HAP-1 (cell line): ENCODE results near the gene FRMD4A.
"Not testable (repeated sequence)": the region's sequence is repeated elsewhere in the genome, so short reads cannot be mapped to it uniquely, and the experiment has no call there.

ENCODE experiments used
- DNase-seq, 2 experiments: peaks; one replicate each; pipeline ENCODE4 v3.0.0-alpha.2; 2016 to 2020; ENCODE audit warnings: low spot score in 2 of 2
- H3K27me3 ChIP-seq: fragments of 250-450 bp; sonication (Bioruptor Pico); 2 replicates; pipeline ENCODE4 v1.5.1; 2020; ENCODE audit warnings: low read depth, mild to moderate bottlenecking, moderate library complexity
- H3K36me3 ChIP-seq: fragments of 250-450 bp; sonication (Bioruptor Pico); replicated peaks from 2 replicates; pipeline ENCODE4 v1.5.1; 2020; ENCODE audit warnings: mild to moderate bottlenecking
- H3K4me1 ChIP-seq: fragments of 250-450 bp; sonication (Bioruptor Pico); 2 replicates; pipeline ENCODE4 v1.5.1; 2020; ENCODE audit warnings: mild to moderate bottlenecking
- H3K4me3 ChIP-seq: fragments of 250-450 bp; sonication (Bioruptor Pico); 2 replicates; pipeline ENCODE4 v1.5.1; 2020; ENCODE audit warnings: mild to moderate bottlenecking, moderate library complexity
- H3K9me3 ChIP-seq: fragments of 250-450 bp; sonication (Bioruptor Pico); 2 replicates; pipeline ENCODE4 v1.5.1; 2020; ENCODE audit warnings: mild to moderate bottlenecking, moderate library complexity
- in situ Hi-C: fragments of 300-500 bp; cut with MboI; formaldehyde crosslinking; loops from 3 replicates; pipeline ENCODE4 v1.14.3; 2020; ENCODE audit warnings: low sequenced_read_pairs, inconsistent platforms, mixed read lengths

FRMD4A gene

GRCh38 chr10:14146501-14146900, 184.2 kb downstream of the FRMD4A start:
- Histone ChIP-seq H3K4me1 (no peaks in the 10 kb centered on the region), H3K4me3 (no peak overlapping the region), H3K36me3 (no peaks in the 10 kb centered on the region), H3K9me3 (no peaks in the 10 kb centered on the region), H3K27me3 (0 out of 2 replicates have a peak, but pooled peaks cover 6% of the 10 kb centered on the region)
- DNase-seq: no peak
- in situ Hi-C loops: no loop called here

GRCh38 chr10:14146025-14146424, 184.7 kb downstream of the FRMD4A start:
- in situ Hi-C loops: no loop called here
- Histone ChIP-seq H3K4me3 (no peak overlapping the region), H3K9me3 (no peaks in the 10 kb centered on the region), H3K36me3 (no peaks in the 10 kb centered on the region), H3K27me3 (0 out of 2 replicates have a peak, but pooled peaks cover 6% of the 10 kb centered on the region), H3K4me1 (no peaks in the 10 kb centered on the region)
- DNase-seq: no peak

GRCh38 chr10:14144451-14144850, 186.3 kb downstream of the FRMD4A start:
- no peaks in the 10 kb centered on the region for H3K36me3 ChIP-seq
- in situ Hi-C loops: no loop called here
- no peak for DNase-seq

GRCh38 chr10:14142606-14143250, 188.0 kb downstream of the FRMD4A start:
- in situ Hi-C loops: no loop called here
- no peak overlapping the region for H3K4me3 ChIP-seq
- 0 out of 2 replicates have a peak, but pooled peaks cover 6% of the 10 kb centered on the region for H3K27me3 ChIP-seq
- H3K9me3 ChIP-seq: no peaks in the 10 kb centered on the region
- H3K4me1 ChIP-seq: no peaks in the 10 kb centered on the region
- no peak for DNase-seq
- H3K36me3 ChIP-seq: no peaks in the 10 kb centered on the region

More at GRCh38 chr10:14144451-14144850, 186.3 kb downstream of the FRMD4A start:
- Histone ChIP-seq H3K27me3 (0 out of 2 replicates have a peak, but pooled peaks cover 6% of the 10 kb centered on the region), H3K4me1 (no peaks in the 10 kb centered on the region), H3K9me3 (no peaks in the 10 kb centered on the region), H3K4me3 (no peak overlapping the region)

- Histone ChIP-seq H3K27me3 (0 out of 2 replicates have a peak, but pooled peaks cover 6% of the 10 kb centered on the region), H3K4me1 (no peaks in the 10 kb centered on the region), H3K36me3 (no peaks in the 10 kb centered on the region), H3K9me3 (no peaks in the 10 kb centered on the region), H3K4me3 (no peak overlapping the region)
- DNase-seq: no peak
- in situ Hi-C loops: no loop called here
Observed at GRCh38 chr10:14141283-14141682, 189.4 kb downstream of the FRMD4A start.

GRCh38 chr10:14137391-14137790, 193.3 kb downstream of the FRMD4A start:
- no peaks in the 10 kb centered on the region for H3K27me3 ChIP-seq
- in situ Hi-C loops: no loop called here
- H3K4me1 ChIP-seq: no peaks in the 10 kb centered on the region
- H3K9me3 ChIP-seq: no peaks in the 10 kb centered on the region
- no peaks in the 10 kb centered on the region for H3K36me3 ChIP-seq
- no peak for DNase-seq
- no peak overlapping the region for H3K4me3 ChIP-seq

- H3K36me3 ChIP-seq, H3K27me3 ChIP-seq, DNase-seq, in situ Hi-C loops, H3K4me1 ChIP-seq, H3K9me3 ChIP-seq, H3K4me3 ChIP-seq: not testable (repeated sequence)
Observed at GRCh38 chr10:14135196-14135595, 195.5 kb downstream of the FRMD4A start.

- H3K36me3 ChIP-seq: no peaks in the 10 kb centered on the region
- no peaks in the 10 kb centered on the region for H3K4me1 ChIP-seq
- DNase-seq: no peak
- H3K9me3 ChIP-seq: no peaks in the 10 kb centered on the region
- no peaks in the 10 kb centered on the region for H3K27me3 ChIP-seq
- H3K4me3 ChIP-seq: no peak overlapping the region
- in situ Hi-C loops: no loop called here
Observed at GRCh38 chr10:14134275-14134674, 196.4 kb downstream of the FRMD4A start.

GRCh38 chr10:14131261-14131960, 199.3 kb downstream of the FRMD4A start:
- Histone ChIP-seq H3K27me3 (no peaks in the 10 kb centered on the region), H3K36me3 (no peaks in the 10 kb centered on the region), H3K4me1 (no peaks in the 10 kb centered on the region), H3K9me3 (no peaks in the 10 kb centered on the region), H3K4me3 (no peak overlapping the region)
- DNase-seq: no peak
- in situ Hi-C loops: no loop called here

GRCh38 chr10:14129770-14130169, 201.0 kb downstream of the FRMD4A start:
- no peak for DNase-seq
- no peaks in the 10 kb centered on the region for H3K9me3 ChIP-seq
- no peaks in the 10 kb centered on the region for H3K36me3 ChIP-seq
- no peak overlapping the region for H3K4me3 ChIP-seq
- in situ Hi-C loops: no loop called here
- no peaks in the 10 kb centered on the region for H3K27me3 ChIP-seq
- H3K4me1 ChIP-seq: no peaks in the 10 kb centered on the region

- no peaks in the 10 kb centered on the region for H3K9me3 ChIP-seq
Observed at GRCh38 chr10:14128519-14128918, 202.2 kb downstream of the FRMD4A start.

GRCh38 chr10:14126697-14127440, 203.9 kb downstream of the FRMD4A start:
- Histone ChIP-seq H3K27me3 (no peaks in the 10 kb centered on the region), H3K4me3 (no peak overlapping the region), H3K36me3 (no peaks in the 10 kb centered on the region), H3K4me1 (no peaks in the 10 kb centered on the region), H3K9me3 (no peaks in the 10 kb centered on the region)
- no peak for DNase-seq
- in situ Hi-C loops: no loop called here

More at GRCh38 chr10:14128519-14128918, 202.2 kb downstream of the FRMD4A start:
- Histone ChIP-seq H3K27me3 (no peaks in the 10 kb centered on the region), H3K4me3 (no peak overlapping the region), H3K4me1 (no peaks in the 10 kb centered on the region), H3K36me3 (no peaks in the 10 kb centered on the region)
- no peak for DNase-seq
- in situ Hi-C loops: no loop called here

GRCh38 chr10:14125564-14125963, 205.2 kb downstream of the FRMD4A start:
- Histone ChIP-seq H3K27me3 (no peaks in the 10 kb centered on the region), H3K9me3 (no peaks in the 10 kb centered on the region), H3K4me3 (no peak overlapping the region), H3K4me1 (no peaks in the 10 kb centered on the region), H3K36me3 (no peaks in the 10 kb centered on the region)
- in situ Hi-C loops: no loop called here
- no peak for DNase-seq

GRCh38 chr10:14124941-14125340, 205.8 kb downstream of the FRMD4A start:
- in situ Hi-C loops: no loop called here
- Histone ChIP-seq H3K9me3 (no peaks in the 10 kb centered on the region), H3K4me1 (no peaks in the 10 kb centered on the region), H3K27me3 (no peaks in the 10 kb centered on the region), H3K36me3 (no peaks in the 10 kb centered on the region), H3K4me3 (no peak overlapping the region)
- DNase-seq: no peak
